IMR-90 (cell line): ENCODE data around the gene USP25. TPM values are rescaled to one million over a fixed set of nuclear protein-coding genes. Genes with fewer than 3 reads are reported as not detected.

Source experiments
- ATAC-seq: fragments of 200-7000 bp; cut with Tn5 transposase; 2 replicates; pipeline ENCODE4 v1.9.1; 2020; ENCODE audit warnings: low read depth, mild to moderate bottlenecking, moderate library complexity
- BruUV-seq: library from RNA; stranded (reverse); fragments of 400-500 nt; replicated peaks from 2 replicates; lab custom pipeline; 2021; lab: Mats Ljungman, UMichigan
- CTCF ChIA-PET: fragments of 300-600 bp; formaldehyde crosslinking; extraction: SDS; loops from one replicate; lab custom pipeline; 2021; ENCODE audit warnings: antibody characterized with exemption; lab: Yijun Ruan, JAX
- POLR2A ChIA-PET: fragments of 300-600 bp; sonication (Branson Sonifier 250); formaldehyde crosslinking; loops from one replicate; lab custom pipeline; 2022; ENCODE audit warnings: antibody characterized with exemption; ENCODE audit not compliant: unreplicated experiment; lab: Charles Lee
- DNase-seq: peaks from one replicate; pipeline ENCODE4 v3.0.0; 2013
- H2AFZ ChIP-seq: replicated peaks from 2 replicates; pipeline ENCODE3; 2013; ENCODE audit warnings: low read length, mild to moderate bottlenecking; ENCODE audit not compliant: poor library complexity
- H2AK5ac ChIP-seq: 2 replicates; pipeline ENCODE4 v1.6.1; 2013; ENCODE audit warnings: low read depth, low read length, inconsistent platforms
- H2AK9ac ChIP-seq: replicated peaks from 2 replicates; pipeline ENCODE3; 2013; ENCODE audit warnings: mild to moderate bottlenecking, low read depth, low read length, moderate library complexity; ENCODE audit not compliant: poor library complexity
- H2BK120ac ChIP-seq: 2 replicates; pipeline ENCODE4 v1.6.1; 2013; ENCODE audit warnings: low read depth, low read length, inconsistent platforms
- H2BK15ac ChIP-seq: 3 replicates; pipeline ENCODE4 v1.6.1; 2013; ENCODE audit warnings: low read depth, low read length, inconsistent platforms
- H2BK20ac ChIP-seq: 2 replicates; pipeline ENCODE4 v1.6.1; 2013; ENCODE audit warnings: low read depth, mild to moderate bottlenecking, inconsistent platforms, low read length, moderate library complexity
- H2BK5ac ChIP-seq: 2 replicates; pipeline ENCODE4 v1.6.1; 2013; ENCODE audit warnings: mild to moderate bottlenecking, low read depth, low read length, inconsistent platforms; ENCODE audit not compliant: poor library complexity, severe bottlenecking
- H3K14ac ChIP-seq: replicated peaks from 2 replicates; pipeline ENCODE4 v1.6.1; 2013; ENCODE audit warnings: low read depth, low read length, inconsistent platforms
- H3K18ac ChIP-seq: 2 replicates; pipeline ENCODE4 v1.6.1; 2013; ENCODE audit warnings: low read depth, low read length, control low read depth
- H3K23ac ChIP-seq: 2 replicates; pipeline ENCODE4 v1.6.1; 2013; ENCODE audit warnings: low read depth, low read length, inconsistent platforms
- H3K27ac ChIP-seq: 2 replicates; pipeline ENCODE4 v1.5.1; 2013; ENCODE audit warnings: mild to moderate bottlenecking, control low read depth, low read length; ENCODE audit not compliant: insufficient read depth
- H3K27me3 ChIP-seq: 2 replicates; pipeline ENCODE4 v1.6.1; 2013; ENCODE audit warnings: low read length; ENCODE audit not compliant: control insufficient read depth, insufficient read depth
- H3K36me3 ChIP-seq: 2 replicates; pipeline ENCODE4 v1.6.1; 2013; ENCODE audit warnings: low read length, mixed read lengths; ENCODE audit not compliant: control insufficient read depth, insufficient read depth
- H3K4ac ChIP-seq: 2 replicates; pipeline ENCODE4 v1.6.1; 2013; ENCODE audit warnings: low read depth, low read length, inconsistent platforms
- H3K4me1 ChIP-seq: 2 replicates; pipeline ENCODE4 v1.6.1; 2013; ENCODE audit warnings: low read length, mixed read lengths; ENCODE audit not compliant: control insufficient read depth, insufficient read depth
- H3K4me2 ChIP-seq: 2 replicates; pipeline ENCODE4 v1.6.1; 2013; ENCODE audit warnings: low read depth, mild to moderate bottlenecking, control low read depth, low read length, moderate library complexity
- H3K4me3 ChIP-seq: 2 replicates; pipeline ENCODE4 v1.5.1; 2013; ENCODE audit warnings: low read depth, mild to moderate bottlenecking, control low read depth, low read length, moderate library complexity; ENCODE audit not compliant: insufficient read depth
- H3K56ac ChIP-seq: 2 replicates; pipeline ENCODE4 v1.6.1; 2013; ENCODE audit warnings: low read length, inconsistent platforms; ENCODE audit not compliant: insufficient read depth; ENCODE audit errors: extremely low read depth
- H3K79me1 ChIP-seq, 2 experiments: 2 replicates each; pipeline ENCODE4 v1.6.1; 2013; ENCODE audit warnings: low read length in 2 of 2, inconsistent platforms in 1 of 2, low read depth in 1 of 2
- H3K9ac ChIP-seq: 2 replicates; pipeline ENCODE4 v1.6.1; 2013; ENCODE audit warnings: low read depth, low read length, control low read depth
- H3K9me1 ChIP-seq: 2 replicates; pipeline ENCODE4 v1.6.1; 2013; ENCODE audit warnings: low read length, inconsistent platforms; ENCODE audit not compliant: insufficient read depth
- H3K9me3 ChIP-seq: 2 replicates; pipeline ENCODE4 v1.6.1; 2013; ENCODE audit warnings: low read length; ENCODE audit not compliant: control insufficient read depth, insufficient read depth
- H4K20me1 ChIP-seq: 2 replicates; pipeline ENCODE4 v1.6.1; 2013; ENCODE audit warnings: low read length, inconsistent platforms; ENCODE audit not compliant: insufficient read depth
- H4K5ac ChIP-seq: 2 replicates; pipeline ENCODE4 v1.6.1; 2013; ENCODE audit warnings: mild to moderate bottlenecking, low read depth, low read length, control low read depth
- H4K8ac ChIP-seq, 2 experiments: 2 replicates each; pipeline ENCODE4 v1.6.1; 2013; ENCODE audit warnings: low read depth in 2 of 2, low read length in 2 of 2, control low read depth in 1 of 2, inconsistent platforms in 1 of 2
- H4K91ac ChIP-seq: 2 replicates; pipeline ENCODE4 v1.6.1; 2013; ENCODE audit warnings: low read depth, low read length, inconsistent platforms; ENCODE audit not compliant: insufficient read depth
- MAZ ChIP-seq: IDR thresholded peaks from 2 replicates; pipeline ENCODE4 v1.6.1; 2012; ENCODE audit warnings: low read depth, mild to moderate bottlenecking, low read length, improper control_type of control experiment, moderate library complexity, borderline replicate concordance
- NFE2L2 ChIP-seq: fragments of 150-350 bp; IDR thresholded peaks from 2 replicates; pipeline ENCODE4 v1.6.1; 2016; ENCODE audit warnings: low read depth, mild to moderate bottlenecking, low read length
- POLR2A ChIP-seq: IDR thresholded peaks from 2 replicates; pipeline ENCODE4 v1.6.1; 2012; ENCODE audit warnings: mild to moderate bottlenecking, low read depth, low read length
- RAD21 ChIP-seq: IDR thresholded peaks from 2 replicates; pipeline ENCODE4 v1.6.1; 2012; ENCODE audit warnings: low read length, improper control_type of control experiment
- RCOR1 ChIP-seq: IDR thresholded peaks from 2 replicates; pipeline ENCODE4 v1.6.1; 2012; ENCODE audit warnings: mild to moderate bottlenecking, low read length, improper control_type of control experiment; ENCODE audit not compliant: insufficient replicate concordance
- WGBS, 2 experiments: methylation state at CpG; one replicate each; pipeline versions ENCODE4 v1.1.5 to v1.1.7; 2013; ENCODE audit warnings: missing lambda C conversion rate in 2 of 2; ENCODE audit not compliant: insufficient read length in 1 of 2; ENCODE audit errors: extremely low coverage in 2 of 2; 5-methylcytosine and 5-hydroxymethylcytosine counted together
- dilution Hi-C: fragments of 300-500 bp; cut with HindIII; formaldehyde crosslinking; loops from one replicate; pipeline ENCODE4 v1.14.3; 2018; ENCODE audit warnings: low sequenced_read_pairs; ENCODE audit not compliant: unreplicated experiment
- in situ Hi-C: fragments of 300-500 bp; cut with MboI; formaldehyde crosslinking; loops from 3 replicates; pipeline ENCODE4 v1.14.3; 2019; ENCODE audit warnings: low sequenced_read_pairs, inconsistent platforms, mixed read lengths
- intact Hi-C: fragments of 100-400 bp; cut with micrococcal nuclease; formaldehyde crosslinking; loops from 2 replicates; pipeline ENCODE4 v1.10.0; 2022
- polyA plus RNA-seq, 3 experiments: library from polyadenylated mRNA; depleted of rRNA; stranded (reverse); fragments of >200 nt; gene quantifications; 2 replicates each; pipeline ENCODE4 v1.2.3, GENCODE V29; 2012; ENCODE audit warnings: low replicate concordance in 1 of 3
- total RNA-seq: library from RNA; depleted of rRNA; stranded (reverse); fragments of >200 nt; gene quantifications from 2 replicates; pipeline ENCODE4 v1.2.3, GENCODE V29; 2012
- TF ChIP-seq, protein P1 (sequence below): conservative IDR thresholded peaks from 2 replicates; pipeline ENCODE4 v1.5.1; 2012; ENCODE audit warnings: mild to moderate bottlenecking, low read depth, low read length, improper control_type of control experiment

The USP25 gene
- total and polyA plus RNA-seq, 2 of the 4 experiments (the other 2 are of a cell fraction), result 9.3 to 23.3 TPM

DNA sequence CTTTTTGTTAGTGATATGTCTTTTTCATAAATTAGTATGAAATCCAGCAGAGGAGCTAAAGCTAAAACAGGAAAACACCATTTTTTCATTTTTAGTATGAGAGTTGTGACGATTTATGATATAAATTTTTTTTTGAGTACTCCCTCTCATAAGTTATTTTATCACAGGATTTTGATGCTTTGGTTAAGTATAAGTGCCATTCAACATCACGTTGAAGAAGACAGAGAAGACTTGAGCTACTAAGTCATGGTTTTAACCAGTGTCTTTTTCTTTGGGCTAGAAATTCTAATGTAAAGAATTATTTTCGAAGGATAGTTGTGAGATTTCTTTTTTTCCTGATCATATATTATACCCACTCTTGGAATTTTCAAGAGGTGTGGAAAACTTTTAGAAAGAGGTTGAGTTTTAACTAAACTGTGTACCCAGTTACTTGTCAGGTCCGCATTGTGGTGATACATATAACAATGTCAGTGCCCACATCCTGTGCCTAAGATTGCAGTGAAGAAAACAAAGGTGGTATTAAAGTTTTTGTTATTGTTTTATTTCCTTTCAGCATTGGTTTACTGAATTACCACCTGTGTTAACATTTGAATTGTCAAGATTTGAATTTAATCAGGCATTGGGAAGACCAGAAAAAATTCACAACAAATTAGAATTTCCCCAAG, 93.8 kb downstream of the USP25 start:
- no peak overlapping the region for H3K9ac ChIP-seq
- CTCF ChIA-PET, result no interaction called here
- BruUV-seq, result no TSS peak
- no peaks in the 10 kb centered on the region for H3K27me3 ChIP-seq
- dilution Hi-C loops (no loop called here), intact Hi-C loops (loop anchor here (5.0 kb wide), 1 partner anchor 306 kb away; no protein-coding TSS in a partner anchor), in situ Hi-C loops (no loop called here)
- no peak overlapping the region for H4K5ac ChIP-seq
- H3K4me3 ChIP-seq, result no peak overlapping the region
- no peak overlapping the region for H3K18ac ChIP-seq
- no peak overlapping the region for H2BK5ac ChIP-seq
- H2BK120ac ChIP-seq, result no peak overlapping the region
- no peak overlapping the region for H2AK9ac ChIP-seq
- H3K79me1 ChIP-seq, result peaks cover 0 to 3% of the 10 kb centered on the region in 2 experiments; a peak in 1 of 4 replicates
- H2BK15ac ChIP-seq, result no peak overlapping the region
- no peak overlapping the region for H3K56ac ChIP-seq
- ATAC-seq (no peak), DNase-seq (no peak)
- H3K4me1 ChIP-seq, result no peaks in the 10 kb centered on the region
- H3K27ac ChIP-seq, result no peak overlapping the region
- no peaks in the 10 kb centered on the region for H4K20me1 ChIP-seq
- no peak overlapping the region for H4K91ac ChIP-seq
- TF ChIP-seq MAZ, result no peak
- no peak for TF ChIP-seq RCOR1
- no peak for TF ChIP-seq POLR2A
- no peak for TF ChIP-seq NFE2L2
- TF ChIP-seq RAD21, result no peak
- TF ChIP-seq, protein P1, sequence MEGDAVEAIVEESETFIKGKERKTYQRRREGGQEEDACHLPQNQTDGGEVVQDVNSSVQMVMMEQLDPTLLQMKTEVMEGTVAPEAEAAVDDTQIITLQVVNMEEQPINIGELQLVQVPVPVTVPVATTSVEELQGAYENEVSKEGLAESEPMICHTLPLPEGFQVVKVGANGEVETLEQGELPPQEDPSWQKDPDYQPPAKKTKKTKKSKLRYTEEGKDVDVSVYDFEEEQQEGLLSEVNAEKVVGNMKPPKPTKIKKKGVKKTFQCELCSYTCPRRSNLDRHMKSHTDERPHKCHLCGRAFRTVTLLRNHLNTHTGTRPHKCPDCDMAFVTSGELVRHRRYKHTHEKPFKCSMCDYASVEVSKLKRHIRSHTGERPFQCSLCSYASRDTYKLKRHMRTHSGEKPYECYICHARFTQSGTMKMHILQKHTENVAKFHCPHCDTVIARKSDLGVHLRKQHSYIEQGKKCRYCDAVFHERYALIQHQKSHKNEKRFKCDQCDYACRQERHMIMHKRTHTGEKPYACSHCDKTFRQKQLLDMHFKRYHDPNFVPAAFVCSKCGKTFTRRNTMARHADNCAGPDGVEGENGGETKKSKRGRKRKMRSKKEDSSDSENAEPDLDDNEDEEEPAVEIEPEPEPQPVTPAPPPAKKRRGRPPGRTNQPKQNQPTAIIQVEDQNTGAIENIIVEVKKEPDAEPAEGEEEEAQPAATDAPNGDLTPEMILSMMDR, result no peak
- peaks cover 2% of the 10 kb centered on the region; the same call in 1 of the 2 replicates for H3K9me1 ChIP-seq
- H3K4ac ChIP-seq, result no peak overlapping the region
- H2AFZ ChIP-seq, result no peak overlapping the region
- no peak overlapping the region for H4K8ac ChIP-seq
- WGBS, 2 experiments, result no CpG with 5 or more reads among the region's 4 CpGs
- H3K14ac ChIP-seq, result no peak overlapping the region
- no peaks in the 10 kb centered on the region for H3K9me3 ChIP-seq
- POLR2A ChIA-PET, result no interaction called here
- H3K23ac ChIP-seq, result no peak overlapping the region
- no peak overlapping the region for H2BK20ac ChIP-seq
- no peak overlapping the region for H3K4me2 ChIP-seq
- no peak overlapping the region for H2AK5ac ChIP-seq
- peaks cover 4% of the 10 kb centered on the region for H3K36me3 ChIP-seq
